GM12878 (cell line): Measurements from ENCODE around the gene SAMSN1. TPM values are rescaled to one million over a fixed set of nuclear protein-coding genes. Genes with fewer than 3 reads are reported as not detected.

Experiments used
- ATAC-seq: fragments of 200-7000 bp; cut with Tn5 transposase; 3 replicates; pipeline ENCODE4 v1.9.1; 2020; ENCODE audit warnings: mild to moderate bottlenecking, moderate library complexity
- BruUV-seq: library from RNA; stranded (reverse); fragments of 400-500 nt; replicated peaks from 2 replicates; lab custom pipeline; 2021; lab: Mats Ljungman, UMichigan
- CTCF ChIA-PET: fragments of 300-600 bp; sonication (Branson Sonifier 250); formaldehyde crosslinking; extraction: SDS; loops from one replicate; lab custom pipeline; 2021; ENCODE audit warnings: inconsistent platforms; lab: Yijun Ruan, JAX
- POLR2A ChIA-PET: fragments of 350-600 bp; formaldehyde crosslinking; extraction: SDS; loops from one replicate; lab custom pipeline; 2021; ENCODE audit warnings: inconsistent platforms; lab: Charles Lee
- RAD21 ChIA-PET: fragments of 300-600 bp; sonication (Branson Sonifier 250); formaldehyde crosslinking; loops from one replicate; lab custom pipeline; 2023; ENCODE audit warnings: antibody characterized with exemption; ENCODE audit not compliant: unreplicated experiment; lab: Charles Lee
- SMC1A ChIA-PET: fragments of 300-600 bp; sonication (Branson Sonifier 250); formaldehyde crosslinking; loops from one replicate; lab custom pipeline; 2023; ENCODE audit not compliant: unreplicated experiment, uncharacterized antibody; lab: Charles Lee
- DNase-seq: peaks from one replicate; pipeline ENCODE4 v3.0.0-alpha.2; 2011; ENCODE audit warnings: low read depth, low spot score
- FAIRE-seq: peaks from 3 replicates; lab custom pipeline; 2011; peaks lifted over from hg19 to GRCh38; lab: Jason Lieb, UNC
- H2AFZ ChIP-seq: 2 replicates; pipeline ENCODE4 v1.6.0; 2011; ENCODE audit warnings: low read depth, low read length, control low read depth; ENCODE audit not compliant: control insufficient read depth
- H3K27ac ChIP-seq: 2 replicates; pipeline ENCODE4 v1.5.1; 2011; ENCODE audit warnings: control low read depth; ENCODE audit not compliant: control insufficient read depth, insufficient read depth
- H3K27me3 ChIP-seq, 2 experiments: replicated peaks in 1 of 2; 2 replicates each; pipeline versions ENCODE4 v1.6.0 to v1.6.1; 2011; ENCODE audit warnings: low read length in 1 of 2; ENCODE audit not compliant: control insufficient read depth in 2 of 2, insufficient read depth in 2 of 2
- H3K36me3 ChIP-seq, 2 experiments: 2 replicates each; pipeline ENCODE4 v1.5.1; 2011; ENCODE audit warnings: low read length in 1 of 2; ENCODE audit not compliant: control insufficient read depth in 2 of 2, insufficient read depth in 2 of 2
- H3K4me1 ChIP-seq: 2 replicates; pipeline ENCODE4 v1.6.1; 2011; ENCODE audit warnings: mild to moderate bottlenecking, low read length, moderate library complexity, mixed read lengths; ENCODE audit not compliant: control insufficient read depth, insufficient read depth
- H3K4me2 ChIP-seq: 2 replicates; pipeline ENCODE4 v1.6.0; 2011; ENCODE audit warnings: control low read depth; ENCODE audit not compliant: control insufficient read depth, insufficient read depth
- H3K4me3 ChIP-seq: fragments of 200-600 bp; sonication (generic); 2 replicates; pipeline ENCODE4 v1.5.1; 2016
- H3K79me2 ChIP-seq: 2 replicates; pipeline ENCODE4 v1.6.0; 2011; ENCODE audit warnings: low read length; ENCODE audit not compliant: control insufficient read depth, insufficient read depth
- H3K9ac ChIP-seq: 2 replicates; pipeline ENCODE4 v1.8.0; 2011; ENCODE audit warnings: low read length, control low read depth, mixed read lengths; ENCODE audit not compliant: control insufficient read depth, insufficient read depth
- H3K9me3 ChIP-seq: replicated peaks from 3 replicates; pipeline ENCODE4 v1.5.1; 2011; ENCODE audit warnings: mild to moderate bottlenecking, low read length; ENCODE audit not compliant: control insufficient read depth, insufficient read depth
- H4K20me1 ChIP-seq: 2 replicates; pipeline ENCODE4 v1.6.0; 2011; ENCODE audit not compliant: control insufficient read depth, insufficient read depth
- BCL3 ChIP-seq: IDR thresholded peaks from 2 replicates; pipeline ENCODE4 v1.6.1; 2011; ENCODE audit warnings: borderline replicate concordance, low read depth, mild to moderate bottlenecking, moderate library complexity, low read length; ENCODE audit not compliant: insufficient read depth, poor library complexity, severe bottlenecking
- EED ChIP-seq: sonication (generic); IDR thresholded peaks from 2 replicates; pipeline ENCODE4 v1.6.1; 2016; ENCODE audit warnings: antibody characterized with exemption, low read depth
- ZNF622 ChIP-seq: fragments of 450-650 bp; IDR thresholded peaks from 2 replicates; pipeline ENCODE4 v1.6.1; 2017; ENCODE audit warnings: mild to moderate bottlenecking, inconsistent platforms
- WGBS: methylation state at CpG from one replicate; pipeline ENCODE4 v1.1.6; 2016; ENCODE audit warnings: low lambda C conversion rate; ENCODE audit not compliant: insufficient replicate concordance, insufficient coverage; ENCODE audit errors: missing lambda C conversion rate; 5-methylcytosine and 5-hydroxymethylcytosine counted together
- in situ Hi-C: fragments of 300-500 bp; cut with MboI; formaldehyde crosslinking; loops from 9 replicates; pipeline ENCODE4 v1.14.3; 2018; ENCODE audit warnings: mixed read lengths
- intact Hi-C: fragments of 100-400 bp; cut with micrococcal nuclease; formaldehyde crosslinking; loops from one replicate; pipeline ENCODE4 v1.14.2; 2022; ENCODE audit not compliant: unreplicated experiment
- polyA plus RNA-seq, 11 experiments: library from polyadenylated mRNA; depleted of rRNA in 4 of 11; unstranded in 6 of 11; stranded (reverse) in 5 of 11; fragments of >200 nt; fragmentation: Nextera tagmentation in 4 of 11; fragmentation: Illumina TruSeq in 1 of 11; extraction: Ambion mirVana in 4 of 11; extraction: Trizol in 1 of 11; gene quantifications; 1 replicate in 1 of 11; 2 replicates in 10 of 11; pipeline versions ENCODE4 v1.2.1 to v1.2.3, GENCODE V29; 2011 to 2016; ENCODE audit warnings: inconsistent platforms in 2 of 11, missing spikeins in 2 of 11, low read depth in 1 of 11
- total RNA-seq, 4 experiments: library from RNA; depleted of rRNA in 3 of 4; stranded (reverse); fragments of >200 nt in 3 of 4; fragmentation: Illumina TruSeq in 1 of 4; extraction: Trizol in 1 of 4; gene quantifications; 2 replicates each; pipeline versions ENCODE4 v1.2.1 to v1.2.3, GENCODE V29; 2013 to 2021

Gene SAMSN1
- total and polyA plus RNA-seq, 10 of the 15 experiments (the other 5 are each of a cell fraction or from before 2014, with no cell fraction given), result 23.2 to 102 (median 44.9) TPM

GRCh38 chr21:14480411-14481031 is 65.6 kb downstream of the SAMSN1 start:
- no peak overlapping the region for H3K4me3 ChIP-seq
- no peaks in the 10 kb centered on the region for H3K79me2 ChIP-seq
- no peak for DNase-seq
- no TSS peak for BruUV-seq
- H3K27me3 ChIP-seq, result no peaks in the 10 kb centered on the region
- TF ChIP-seq BCL3, result peak; percentile 33
- TF ChIP-seq ZNF622, result no peak
- TF ChIP-seq EED, result 0 out of 2 replicates have a peak, but pooled peaks have one; percentile 19
- H3K9ac ChIP-seq, result no peak overlapping the region
- ChIA-PET POLR2A (interaction anchor here (0.7 kb wide), 1 partner anchor 9 kb away, joined by 3 read pairs; no protein-coding TSS in a partner anchor), CTCF (no interaction called here), SMC1A (interaction anchor here (1.6 to 5.5 kb wide), 3 partner anchors 13 to 41 kb away, joined by 4 to 44 read pairs (median 5); no protein-coding TSS in a partner anchor), RAD21 (interaction anchor here (0.9 to 4.6 kb wide), 3 partner anchors 27 to 207 kb away, joined by 3 to 37 read pairs (median 6); no protein-coding TSS in a partner anchor)
- WGBS, result 70% methylated on average over 3 of the region's 3 CpGs
- H3K4me1 ChIP-seq, result peaks cover 6% of the 10 kb centered on the region
- H3K9me3 ChIP-seq, result peaks cover 2% of the 10 kb centered on the region; the same call in 2 of the 3 replicates
- no peak overlapping the region for H3K27ac ChIP-seq
- peak overlapping the region; percentile 10; the same call in 1 of the 2 replicates for H2AFZ ChIP-seq
- in situ Hi-C loops, result no loop called here
- no peaks in the 10 kb centered on the region for H4K20me1 ChIP-seq
- no peak for FAIRE-seq
- no peak; the same call in 2 of the 3 replicates for ATAC-seq
- no peaks in the 10 kb centered on the region for H3K36me3 ChIP-seq
- intact Hi-C loops, result loop anchor here (2.0 kb wide), 1 partner anchor 26 kb away; no protein-coding TSS in a partner anchor
- H3K4me2 ChIP-seq, result no peak overlapping the region
